ENCODE measurements around the gene NUMB.

The NUMB gene

DNA sequence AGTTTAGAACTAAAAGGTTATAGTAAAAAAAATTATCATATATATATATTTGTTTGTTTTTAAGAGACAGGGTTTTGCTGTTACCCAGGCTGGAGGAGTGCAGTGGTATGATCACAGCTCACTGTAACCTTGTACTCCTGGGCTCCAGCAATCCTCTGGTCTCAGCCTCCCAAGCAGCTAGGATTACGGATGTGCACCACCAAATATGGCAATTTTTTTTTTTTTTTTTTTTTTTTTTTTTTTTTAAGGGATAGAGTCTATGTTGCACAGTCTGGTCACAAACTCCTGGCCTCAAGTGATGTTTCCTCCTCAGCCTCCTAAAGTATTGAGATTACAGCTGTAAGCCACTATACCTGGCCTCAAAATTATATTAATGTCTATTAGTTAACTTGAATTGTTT, 172.4 kb downstream of the NUMB start:
- DNase-seq: no peak

GRCh38 chr14:73283608-73284379, 174.6 kb downstream of the NUMB start:
- DNase-seq: no peak

- DNase-seq: no peak
Observed at GRCh38 chr14:73280903-73281302, 177.4 kb downstream of the NUMB start.

DNA sequence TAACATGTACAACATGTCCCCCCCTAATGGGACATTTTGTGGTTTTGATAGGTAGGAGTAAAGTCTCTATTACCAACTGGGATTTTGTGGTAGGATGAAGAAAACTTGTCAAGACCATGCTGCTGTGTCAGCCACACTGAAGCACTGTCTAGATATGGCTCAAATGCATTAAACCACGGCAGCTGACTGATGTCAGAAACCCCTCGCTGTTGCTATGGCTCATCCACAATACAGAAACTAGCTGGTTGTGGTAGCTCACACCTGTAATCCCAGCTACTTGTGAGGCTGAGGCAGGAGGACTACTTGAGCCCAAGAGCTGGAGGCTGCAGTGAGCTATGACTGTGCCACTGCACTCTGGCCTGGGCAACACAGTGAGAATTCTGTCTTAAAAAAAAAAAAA, 181.0 kb downstream of the NUMB start:
- no peak for DNase-seq

DNA sequence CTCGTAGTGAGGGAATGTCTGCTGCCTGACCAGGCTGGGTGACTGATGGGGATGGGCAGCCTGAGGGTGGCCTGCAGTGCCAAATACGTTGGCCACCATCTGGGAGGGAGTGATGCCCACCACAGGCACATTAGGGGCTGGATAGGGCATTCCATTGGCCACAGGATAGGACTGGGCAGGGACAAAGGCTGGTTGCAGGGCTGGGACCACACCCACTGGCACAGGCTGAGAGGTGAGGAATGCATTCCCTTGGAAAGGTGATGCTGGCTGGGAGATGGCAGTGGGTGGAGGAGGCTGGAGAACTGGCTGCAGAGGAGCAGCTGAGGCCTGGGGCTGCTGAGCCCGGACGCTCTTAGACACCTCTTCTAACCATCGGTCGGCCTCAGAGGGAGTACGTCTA, 181.5 kb downstream of the NUMB start:
- no peak for DNase-seq

- DNase-seq: no peak
Observed at GRCh38 chr14:73273799-73274198, 184.5 kb downstream of the NUMB start.

DNA sequence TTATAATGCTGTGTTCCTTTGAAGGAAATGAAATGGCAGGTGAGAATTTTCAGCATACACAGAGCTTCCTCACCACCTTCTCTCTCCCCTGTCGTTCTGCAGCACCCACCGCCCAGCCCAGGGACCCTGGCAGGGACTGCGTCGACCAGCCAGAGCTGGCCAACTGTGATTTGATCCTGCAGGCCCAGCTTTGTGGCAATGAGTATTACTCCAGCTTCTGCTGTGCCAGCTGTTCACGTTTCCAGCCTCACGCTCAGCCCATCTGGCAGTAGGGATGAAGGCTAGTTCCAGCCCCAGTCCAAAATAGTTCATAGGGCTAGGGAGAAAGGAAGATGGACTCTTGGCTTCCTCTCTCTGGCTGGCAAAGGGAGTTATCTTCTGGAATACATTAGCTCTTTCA, 186.0 kb downstream of the NUMB start:
- DNase-seq: no peak

GRCh38 chr14:73269729-73270531, 188.4 kb downstream of the NUMB start:
- no peak for DNase-seq

- no peak for DNase-seq
Observed at GRCh38 chr14:73267474-73267873, 190.9 kb downstream of the NUMB start.

- DNase-seq: no peak
Observed at GRCh38 chr14:73266317-73266716, 192.0 kb downstream of the NUMB start.

- no peak for DNase-seq
Observed at GRCh38 chr14:73265721-73266046, 192.7 kb downstream of the NUMB start.

DNA sequence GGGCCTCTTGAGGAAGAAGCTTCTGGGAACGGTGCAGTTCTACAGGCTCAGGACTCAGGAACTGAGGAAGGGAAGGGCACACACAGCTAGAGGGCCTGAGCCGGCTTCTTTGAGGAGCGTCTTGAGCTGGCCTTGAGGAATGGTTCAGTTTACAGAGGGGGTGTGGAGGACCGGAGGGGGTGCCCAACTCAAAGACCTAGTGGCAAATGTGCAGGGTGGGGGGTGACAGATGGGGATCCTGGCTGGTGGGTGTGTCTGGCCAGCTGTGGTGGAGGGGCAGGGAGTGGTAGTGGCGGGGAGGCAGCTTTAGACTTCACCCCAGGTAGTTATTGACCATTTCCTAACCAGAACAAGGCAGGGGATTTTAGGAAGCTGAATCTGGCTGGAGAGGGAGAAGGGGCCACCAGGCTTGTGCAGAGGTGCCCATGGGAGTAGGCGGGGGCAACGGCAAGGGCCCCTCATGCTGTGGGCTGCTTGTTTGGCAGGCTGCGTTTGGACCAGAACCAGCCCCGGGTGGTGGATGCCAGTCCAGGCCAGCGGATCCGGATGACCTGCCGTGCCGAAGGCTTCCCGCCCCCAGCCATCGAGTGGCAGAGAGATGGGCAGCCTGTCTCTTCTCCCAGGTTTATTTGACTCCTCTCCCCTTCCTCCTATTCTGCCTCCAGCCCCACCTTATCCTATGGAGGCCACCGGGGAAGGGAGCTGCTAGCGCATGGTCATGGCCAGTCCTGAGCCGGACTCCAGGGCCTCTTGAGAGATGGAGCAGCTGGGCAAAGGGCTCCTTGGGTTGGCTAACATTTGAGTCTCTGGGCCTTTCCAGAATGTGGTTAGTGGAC, 193.2 kb downstream of the NUMB start:
- no peak for DNase-seq

GRCh38 chr14:73264080-73264884, 194.1 kb downstream of the NUMB start:
- no peak for DNase-seq

DNA sequence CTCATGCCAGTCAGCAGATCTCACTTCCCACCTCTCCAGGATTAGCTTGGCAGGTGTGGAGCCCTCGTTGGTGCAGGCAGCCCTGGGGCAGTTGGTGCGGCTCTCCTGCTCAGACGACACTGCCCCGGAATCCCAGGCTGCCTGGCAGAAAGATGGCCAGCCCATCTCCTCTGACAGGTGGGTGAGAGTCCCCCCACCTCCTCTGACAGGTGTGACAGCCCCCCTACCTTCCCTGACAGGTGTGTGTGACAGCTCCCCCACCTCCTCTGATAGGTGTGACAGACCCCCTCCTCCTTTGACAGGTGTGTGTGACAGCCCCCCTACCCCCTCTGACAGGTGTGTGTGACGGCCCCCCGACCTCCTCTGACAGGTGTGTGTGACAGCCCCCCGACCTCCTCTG, 194.7 kb downstream of the NUMB start:
- no peak for DNase-seq

GRCh38 chr14:73262427-73263183, 195.7 kb downstream of the NUMB start:
- DNase-seq: no peak

DNA sequence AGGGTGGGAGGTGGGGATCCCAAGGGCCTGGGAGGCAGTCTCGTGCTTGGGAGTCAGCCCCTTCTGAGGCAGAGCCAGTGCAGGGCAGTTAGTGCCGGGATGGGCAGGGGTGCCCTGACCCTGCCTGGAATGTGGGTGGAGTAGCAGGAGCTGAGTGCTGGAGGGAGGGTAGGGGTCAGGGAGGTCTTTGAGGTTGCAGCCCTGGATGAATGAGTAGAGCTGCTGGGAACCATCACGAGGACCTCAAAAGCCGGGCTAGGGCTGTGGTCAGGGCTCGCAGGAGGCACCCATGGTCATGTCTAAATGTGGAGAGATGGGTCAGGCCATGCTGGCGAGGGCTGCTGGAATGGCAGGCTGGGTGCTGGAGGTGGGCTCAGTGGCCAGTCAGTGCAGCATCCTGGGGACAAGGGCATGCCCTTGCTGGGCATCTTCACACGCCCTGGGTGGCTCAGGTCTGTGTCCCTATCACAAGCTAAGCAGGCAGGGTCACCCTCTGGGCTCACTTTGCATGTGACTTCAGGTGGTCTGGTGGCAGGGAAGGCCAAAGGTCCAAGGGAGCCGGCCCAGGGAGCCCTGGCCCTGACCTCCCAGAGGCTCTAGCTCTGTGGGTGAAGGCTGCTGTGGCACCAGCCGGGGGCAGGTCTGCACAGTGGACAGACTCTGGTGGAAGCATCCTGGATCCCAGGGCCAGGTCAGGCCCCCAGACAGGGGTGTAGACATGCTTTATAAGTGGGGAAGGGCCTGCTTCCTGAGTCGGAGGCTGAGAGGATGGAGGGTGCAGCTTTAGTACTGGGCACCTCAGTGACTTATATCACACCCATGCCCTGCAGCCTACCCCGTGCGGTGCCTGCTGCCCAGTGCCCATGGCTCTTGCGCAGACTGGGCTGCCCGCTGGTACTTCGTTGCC, 196.6 kb downstream of the NUMB start:
- no peak for DNase-seq

DNA sequence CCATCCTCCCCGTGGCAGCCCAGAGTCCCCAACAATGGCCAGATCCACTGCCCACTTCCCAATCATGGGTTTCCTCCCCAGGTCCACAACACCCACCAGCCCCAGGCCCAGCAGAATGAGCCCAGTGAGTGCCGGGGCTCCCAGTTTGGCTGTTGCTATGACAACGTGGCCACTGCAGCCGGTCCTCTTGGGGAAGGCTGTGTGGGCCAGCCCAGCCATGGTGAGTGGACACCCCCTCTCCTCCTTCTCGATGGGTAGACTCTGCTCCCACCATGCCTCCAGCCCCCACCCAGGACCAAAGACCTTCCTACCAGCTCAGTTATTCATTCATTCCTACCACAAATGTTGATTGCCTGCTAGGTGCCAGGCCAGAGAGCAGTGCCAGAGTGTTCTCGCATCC, 197.3 kb downstream of the NUMB start:
- no peak for DNase-seq

GRCh38 chr14:73260574-73260973, 197.8 kb downstream of the NUMB start:
- no peak for DNase-seq

DNA sequence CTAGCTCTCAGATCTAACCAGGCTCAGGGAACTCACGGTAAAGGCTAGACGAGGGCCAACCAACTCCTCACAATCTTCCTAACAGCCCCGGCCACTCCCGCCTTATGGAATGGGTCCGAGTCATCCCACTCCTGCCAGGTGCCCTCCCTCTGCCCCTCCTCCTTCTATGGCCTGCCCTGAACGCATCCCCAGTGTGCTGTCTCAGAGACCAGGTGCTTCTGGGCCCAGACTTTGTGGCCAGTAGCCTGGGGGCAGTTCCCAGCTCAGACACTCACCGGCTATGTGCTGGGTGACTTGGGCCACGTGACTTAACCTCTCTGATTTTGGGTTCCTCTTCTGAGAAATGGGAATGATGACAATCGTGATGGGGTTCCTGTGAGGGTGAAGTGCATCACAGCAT, 198.5 kb downstream of the NUMB start:
- DNase-seq: no peak

GRCh38 chr14:73258845-73259611, 199.3 kb downstream of the NUMB start:
- no peak for DNase-seq

Measured in activated T-cell treated with anti-CD3 and anti-CD28 coated beads for 4 hours (primary cell).